Trophoblast cell (in vitro differentiated cells and primary cell): ENCODE measurements around the gene LAYN.

Experiments used
- DNase-seq, 2 donors: peaks; one replicate each; pipeline ENCODE4 v3.0.0-alpha.2; 2016
- H2AFZ ChIP-seq: 2 replicates; pipeline ENCODE4 v1.6.1; 2013; ENCODE audit warnings: low read length, moderate library complexity, mild to moderate bottlenecking; ENCODE audit not compliant: insufficient read depth, poor library complexity
- H2AK5ac ChIP-seq: 2 replicates; pipeline ENCODE4 v1.6.1; 2013; ENCODE audit warnings: mild to moderate bottlenecking, low read length
- H2BK120ac ChIP-seq: 2 replicates; pipeline ENCODE4 v1.6.1; 2013; ENCODE audit warnings: low read length, mild to moderate bottlenecking, moderate library complexity; ENCODE audit not compliant: insufficient read depth, poor library complexity
- H2BK12ac ChIP-seq: 2 replicates; pipeline ENCODE4 v1.6.1; 2013; ENCODE audit warnings: mild to moderate bottlenecking, low read length, moderate library complexity
- H2BK5ac ChIP-seq: 2 replicates; pipeline ENCODE4 v1.6.1; 2013; ENCODE audit warnings: low read length, low read depth, moderate library complexity, mild to moderate bottlenecking; ENCODE audit not compliant: poor library complexity
- H3K14ac ChIP-seq: 2 replicates; pipeline ENCODE4 v1.6.1; 2013; ENCODE audit warnings: mild to moderate bottlenecking, low read length
- H3K18ac ChIP-seq: 2 replicates; pipeline ENCODE4 v1.6.1; 2013; ENCODE audit warnings: mild to moderate bottlenecking, low read length
- H3K23ac ChIP-seq: 2 replicates; pipeline ENCODE4 v1.6.1; 2013; ENCODE audit warnings: low read length
- H3K27ac ChIP-seq: 2 replicates; pipeline ENCODE4 v1.5.1; 2013; ENCODE audit warnings: low read depth, mild to moderate bottlenecking, inconsistent platforms, low read length, moderate library complexity
- H3K27me3 ChIP-seq: 2 replicates; pipeline ENCODE4 v1.6.1; 2013; ENCODE audit warnings: inconsistent platforms, mild to moderate bottlenecking, low read length, moderate library complexity; ENCODE audit not compliant: insufficient read depth
- H3K36me3 ChIP-seq, 2 experiments: 1 replicate in 1 of 2; 2 replicates in 1 of 2; pipeline ENCODE4 v1.6.1; 2013; ENCODE audit warnings: low read length in 2 of 2, mild to moderate bottlenecking in 2 of 2, moderate library complexity in 1 of 2; ENCODE audit not compliant: insufficient read depth in 2 of 2, control insufficient read depth in 1 of 2
- H3K4ac ChIP-seq: 2 replicates; pipeline ENCODE4 v1.6.1; 2013; ENCODE audit warnings: low read depth, mild to moderate bottlenecking, low read length, moderate library complexity
- H3K4me1 ChIP-seq, 2 experiments: 1 replicate in 1 of 2; 2 replicates in 1 of 2; pipeline ENCODE4 v1.6.1; 2013; ENCODE audit warnings: low read length in 2 of 2, mild to moderate bottlenecking in 2 of 2, moderate library complexity in 1 of 2; ENCODE audit not compliant: insufficient read depth in 2 of 2, control insufficient read depth in 1 of 2
- H3K4me2 ChIP-seq: 2 replicates; pipeline ENCODE4 v1.6.1; 2013; ENCODE audit warnings: inconsistent platforms, mild to moderate bottlenecking, low read length, moderate library complexity
- H3K4me3 ChIP-seq: 2 replicates; pipeline ENCODE4 v1.5.1; 2013; ENCODE audit warnings: mild to moderate bottlenecking, low read depth, low read length, inconsistent platforms
- H3K79me1 ChIP-seq: one replicate; pipeline ENCODE4 v1.6.1; 2013; ENCODE audit warnings: low read length
- H3K79me2 ChIP-seq: 2 replicates; pipeline ENCODE4 v1.6.1; 2013; ENCODE audit warnings: low read length, mild to moderate bottlenecking; ENCODE audit not compliant: control insufficient read depth, insufficient read depth, poor library complexity
- H3K9ac ChIP-seq: 2 replicates; pipeline ENCODE4 v1.6.1; 2013; ENCODE audit warnings: mild to moderate bottlenecking, low read length
- H3K9me3 ChIP-seq: 2 replicates; pipeline ENCODE4 v1.6.1; 2013; ENCODE audit warnings: low read depth, mild to moderate bottlenecking, control low read depth, inconsistent platforms, low read length; ENCODE audit not compliant: insufficient read depth
- H4K12ac ChIP-seq: 2 replicates; pipeline ENCODE4 v1.6.1; 2013; ENCODE audit warnings: low read depth, mild to moderate bottlenecking, low read length, moderate library complexity
- H4K8ac ChIP-seq: 2 replicates; pipeline ENCODE4 v1.6.1; 2013; ENCODE audit warnings: low read depth, mild to moderate bottlenecking, low read length, moderate library complexity
- H4K91ac ChIP-seq: one replicate; pipeline ENCODE4 v1.6.1; 2013; ENCODE audit warnings: low read depth, mild to moderate bottlenecking, low read length, moderate library complexity
- WGBS: extraction: QIAGEN DNeasy Blood & Tissue Kit; methylation state at CpG from one replicate; pipeline ENCODE4 v1.1.7; 2013; ENCODE audit warnings: missing lambda C conversion rate; ENCODE audit not compliant: insufficient read length, insufficient coverage; ENCODE audit errors: extremely low coverage; 5-methylcytosine and 5-hydroxymethylcytosine counted together

The LAYN gene

GRCh38 chr11:111604392-111605009 is 64.0 kb downstream of the LAYN start:
- DNase-seq, result peak; percentile 2 to 80
- Histone ChIP-seq H3K79me2 (peaks cover 6% of the 10 kb centered on the region), H3K27me3 (no peaks in the 10 kb centered on the region), H2BK5ac (no peak overlapping the region), H4K91ac (no peak overlapping the region), H4K8ac (no peak overlapping the region), H3K18ac (no peak overlapping the region), H4K12ac (no peak overlapping the region), H3K9me3 (no peaks in the 10 kb centered on the region), H2BK120ac (no peak overlapping the region), H3K36me3 (no peaks in the 10 kb centered on the region), H3K4ac (no peak overlapping the region), H2BK12ac (no peak overlapping the region), H3K23ac (no peak overlapping the region), H3K4me3 (no peak overlapping the region), H3K9ac (no peak overlapping the region), H3K4me1 (peaks cover 0 to 4% of the 10 kb centered on the region in 2 experiments), H3K14ac (no peak overlapping the region), H3K79me1 (peaks cover 9% of the 10 kb centered on the region), H2AFZ (no peak overlapping the region), H3K4me2 (no peak overlapping the region), H3K27ac (no peak overlapping the region), H2AK5ac (no peak overlapping the region)
- no CpG with 5 or more reads among the region's 9 CpGs for WGBS

- H3K14ac ChIP-seq, result no peak overlapping the region
- no peak overlapping the region for H2AK5ac ChIP-seq
- no peaks in the 10 kb centered on the region for H3K9me3 ChIP-seq
- H3K18ac ChIP-seq, result no peak overlapping the region
- H4K12ac ChIP-seq, result no peak overlapping the region
- no peak overlapping the region for H3K23ac ChIP-seq
- H3K4ac ChIP-seq, result no peak overlapping the region
- H3K79me2 ChIP-seq, result peaks cover 6% of the 10 kb centered on the region
- no peaks in the 10 kb centered on the region for H3K27me3 ChIP-seq
- H3K9ac ChIP-seq, result no peak overlapping the region
- H4K8ac ChIP-seq, result no peak overlapping the region
- H3K27ac ChIP-seq, result no peak overlapping the region
- no peaks in the 10 kb centered on the region for H3K36me3 ChIP-seq
- peaks cover 9% of the 10 kb centered on the region for H3K79me1 ChIP-seq
- no peak overlapping the region for H4K91ac ChIP-seq
- WGBS, result no CpG with 5 or more reads among the region's 4 CpGs
- H2AFZ ChIP-seq, result no peak overlapping the region
- DNase-seq, result no peak
- H2BK5ac ChIP-seq, result no peak overlapping the region
- no peak overlapping the region for H2BK120ac ChIP-seq
- H3K4me2 ChIP-seq, result no peak overlapping the region
- peaks cover 0 to 4% of the 10 kb centered on the region in 2 experiments for H3K4me1 ChIP-seq
- no peak overlapping the region for H3K4me3 ChIP-seq
- H2BK12ac ChIP-seq, result no peak overlapping the region
These were observed 65.2 kb downstream of the LAYN start for GRCh38 chr11:111605681-111606080.

GRCh38 chr11:111606986-111607385 is 66.5 kb downstream of the LAYN start:
- Histone ChIP-seq H2BK12ac (no peak overlapping the region), H2AK5ac (no peak overlapping the region), H3K9me3 (no peaks in the 10 kb centered on the region)

GRCh38 chr11:111607751-111608150 is 67.2 kb downstream of the LAYN start:
- no peak overlapping the region for H2AFZ ChIP-seq
- H3K9ac ChIP-seq, result no peak overlapping the region
- H3K79me1 ChIP-seq, result peaks cover 4% of the 10 kb centered on the region
- H2AK5ac ChIP-seq, result no peak overlapping the region
- no peak overlapping the region for H3K4me3 ChIP-seq
- no peaks in the 10 kb centered on the region for H3K36me3 ChIP-seq
- WGBS, result 97% methylated on average over 2 of the region's 3 CpGs
- H3K79me2 ChIP-seq, result peaks cover 2% of the 10 kb centered on the region
- no peak overlapping the region for H2BK5ac ChIP-seq
- H3K4ac ChIP-seq, result no peak overlapping the region
- H2BK120ac ChIP-seq, result no peak overlapping the region
- H3K9me3 ChIP-seq, result no peaks in the 10 kb centered on the region
- H3K4me1 ChIP-seq, result peaks cover 0 to 4% of the 10 kb centered on the region in 2 experiments
- H3K18ac ChIP-seq, result no peak overlapping the region
- H3K4me2 ChIP-seq, result no peak overlapping the region
- H3K27me3 ChIP-seq, result no peaks in the 10 kb centered on the region
- H3K27ac ChIP-seq, result no peak overlapping the region
- DNase-seq, result no peak
- H2BK12ac ChIP-seq, result no peak overlapping the region
- H3K23ac ChIP-seq, result no peak overlapping the region
- no peak overlapping the region for H3K14ac ChIP-seq
- no peak overlapping the region for H4K8ac ChIP-seq
- H4K91ac ChIP-seq, result no peak overlapping the region
- no peak overlapping the region for H4K12ac ChIP-seq

More at GRCh38 chr11:111606986-111607385, 66.5 kb downstream of the LAYN start:
- Histone ChIP-seq H4K8ac (no peak overlapping the region), H3K9ac (no peak overlapping the region), H3K23ac (no peak overlapping the region), H3K4me3 (no peak overlapping the region), H3K27me3 (no peaks in the 10 kb centered on the region), H3K4ac (no peak overlapping the region), H3K18ac (no peak overlapping the region), H2BK120ac (no peak overlapping the region), H2AFZ (no peak overlapping the region), H3K4me2 (no peak overlapping the region), H3K79me1 (peaks cover 9% of the 10 kb centered on the region), H2BK5ac (no peak overlapping the region), H4K91ac (no peak overlapping the region), H3K27ac (no peak overlapping the region), H4K12ac (no peak overlapping the region), H3K79me2 (peaks cover 6% of the 10 kb centered on the region), H3K14ac (no peak overlapping the region), H3K4me1 (peaks cover 0 to 4% of the 10 kb centered on the region in 2 experiments), H3K36me3 (no peaks in the 10 kb centered on the region)
- DNase-seq, result peak in 1 of 2 donors; percentile 22
